Ishikawa (cell line): Measurements from ENCODE around the gene CDCP2.

Source experiments
- CEBPB ChIP-seq: IDR thresholded peaks from 2 replicates; pipeline ENCODE4 v1.6.1; 2012
- CREB1 ChIP-seq: IDR thresholded peaks from 2 replicates; pipeline ENCODE4 v1.6.1; 2012; ENCODE audit warnings: low read depth
- EGR1 ChIP-seq: IDR thresholded peaks from 2 replicates; pipeline ENCODE4 v1.6.1; 2012
- EP300 ChIP-seq: IDR thresholded peaks from 2 replicates; pipeline ENCODE4 v1.6.1; 2012; ENCODE audit warnings: borderline replicate concordance
- FOXM1 ChIP-seq: IDR thresholded peaks from 2 replicates; pipeline ENCODE4 v1.6.1; 2012; ENCODE audit warnings: low read depth, borderline replicate concordance
- MAX ChIP-seq: IDR thresholded peaks from 2 replicates; pipeline ENCODE4 v1.6.1; 2012
- NFIC ChIP-seq: IDR thresholded peaks from 2 replicates; pipeline ENCODE4 v1.6.1; 2012
- RAD21 ChIP-seq: IDR thresholded peaks from 2 replicates; pipeline ENCODE4 v1.6.1; 2012; ENCODE audit warnings: low read depth
- REST ChIP-seq: IDR thresholded peaks from 2 replicates; pipeline ENCODE4 v1.6.1; 2012; ENCODE audit warnings: low read depth, mild to moderate bottlenecking
- TAF1 ChIP-seq: IDR thresholded peaks from 2 replicates; pipeline ENCODE4 v1.6.1; 2012; ENCODE audit warnings: low read depth, mild to moderate bottlenecking
- TCF12 ChIP-seq: IDR thresholded peaks from 2 replicates; pipeline ENCODE4 v1.6.1; 2012; ENCODE audit warnings: low read depth
- TEAD4 ChIP-seq: IDR thresholded peaks from 2 replicates; pipeline ENCODE4 v1.6.1; 2012
- USF1 ChIP-seq: IDR thresholded peaks from 2 replicates; pipeline ENCODE4 v1.6.1; 2012
- YY1 ChIP-seq: IDR thresholded peaks from 2 replicates; pipeline ENCODE4 v1.6.1; 2012; ENCODE audit warnings: low read depth
- ZBTB7A ChIP-seq: IDR thresholded peaks from 2 replicates; pipeline ENCODE4 v1.6.1; 2012; ENCODE audit warnings: low read depth

CDCP2 gene

GRCh38 chr1:54126271-54126815 is 26.5 kb downstream of the CDCP2 start:
- TF ChIP-seq USF1 (no peak), NFIC (no peak), TCF12 (no peak), ZBTB7A (no peak)

GRCh38 chr1:54125386-54126070 is 27.3 kb downstream of the CDCP2 start:
- TF ChIP-seq EP300 (no peak), RAD21 (peak; percentile 59)

- no peak for TF ChIP-seq TAF1
- TF ChIP-seq MAX: no peak
- no peak for TF ChIP-seq CEBPB
- no peak for TF ChIP-seq NFIC
- TF ChIP-seq TCF12: no peak
- TF ChIP-seq EP300: no peak
- TF ChIP-seq TEAD4: no peak
- TF ChIP-seq YY1: no peak
Measured at GRCh38 chr1:54124906-54125305, 27.9 kb downstream of the CDCP2 start.

GRCh38 chr1:54124472-54124871 is 28.3 kb downstream of the CDCP2 start:
- TF ChIP-seq USF1 (0 out of 2 replicates have a peak, but pooled peaks have one; percentile 11), EGR1 (no peak), NFIC (peak; percentile 25; the same call in 1 of the 2 replicates), MAX (no peak)

GRCh38 chr1:54122992-54123391 is 29.8 kb downstream of the CDCP2 start:
- TF ChIP-seq TAF1 (no peak), EGR1 (no peak), USF1 (no peak), CEBPB (no peak), YY1 (no peak), FOXM1 (no peak), TEAD4 (no peak), REST (no peak), TCF12 (no peak), ZBTB7A (no peak), CREB1 (no peak), RAD21 (no peak), MAX (no peak), NFIC (no peak), EP300 (no peak)

GRCh38 chr1:54122135-54122751 is 30.6 kb downstream of the CDCP2 start:
- TF ChIP-seq USF1: no peak
- TF ChIP-seq NFIC: no peak
- no peak for TF ChIP-seq FOXM1
- TF ChIP-seq TAF1: no peak
- TF ChIP-seq TCF12: no peak
- TF ChIP-seq RAD21: no peak
- no peak for TF ChIP-seq CEBPB
- TF ChIP-seq ZBTB7A: no peak
- no peak for TF ChIP-seq EGR1
- TF ChIP-seq YY1: no peak
